SK-N-SH (cell line): Measurements from ENCODE around the gene ANAPC16. TPM values are rescaled to one million over a fixed set of nuclear protein-coding genes. Genes with fewer than 3 reads are reported as not detected.

Experiments used
- CTCF ChIA-PET: fragments of 300-600, 350-600 bp; formaldehyde crosslinking; extraction: SDS; loops from one replicate; lab custom pipeline; 2021; lab: Yijun Ruan, JAX
- POLR2A ChIA-PET: fragments of 350-600 bp; sonication (Branson Sonifier 250); formaldehyde crosslinking; extraction: SDS; loops from one replicate; lab custom pipeline; 2020; ENCODE audit warnings: antibody characterized with exemption, inconsistent platforms; lab: Yijun Ruan, JAX
- DNase-seq: peaks from one replicate; pipeline ENCODE4 v3.0.0; 2012
- H2AFZ ChIP-seq: fragments of 200-600 bp; sonication (generic); 2 replicates; pipeline ENCODE4 v1.8.1; 2016; ENCODE audit warnings: antibody characterized with exemption, mild to moderate bottlenecking, low read depth
- H3F3A ChIP-seq: fragments of 200-600 bp; sonication (generic); replicated peaks from 2 replicates; pipeline ENCODE3; 2016; ENCODE audit warnings: antibody characterized with exemption, mild to moderate bottlenecking; ENCODE audit not compliant: insufficient read depth
- H3K27ac ChIP-seq, 2 experiments: fragments of 200-500 bp in 1 of 2; fragments of 200-600 bp in 1 of 2; sonication (Bioruptor generic) in 1 of 2; sonication (generic), shearing (Covaris generic) in 1 of 2; 2 replicates each; pipeline versions ENCODE4 v1.5.1 to v1.6.1; 2014 to 2016; ENCODE audit warnings: low read depth in 2 of 2, inconsistent platforms in 1 of 2, low read length in 1 of 2, mild to moderate bottlenecking in 1 of 2, mixed read lengths in 1 of 2
- H3K27me3 ChIP-seq: fragments of 200-600 bp; sonication (generic), shearing (Covaris generic); 2 replicates; pipeline ENCODE4 v1.6.1; 2016; ENCODE audit warnings: mixed run types; ENCODE audit not compliant: insufficient read depth
- H3K36me3 ChIP-seq, 2 experiments: fragments of 200-500 bp in 1 of 2; fragments of 200-600 bp in 1 of 2; sonication (Bioruptor generic) in 1 of 2; sonication (generic) in 1 of 2; replicated peaks in 1 of 2; 2 replicates each; pipeline versions ENCODE3 to v1.5.1; 2014 to 2016; ENCODE audit warnings: low read length in 1 of 2, mild to moderate bottlenecking in 1 of 2; ENCODE audit not compliant: insufficient read depth in 2 of 2, control insufficient read depth in 1 of 2
- H3K4me1 ChIP-seq, 2 experiments: fragments of 200-500 bp in 1 of 2; fragments of 200-600 bp in 1 of 2; sonication (Bioruptor generic) in 1 of 2; sonication (generic), shearing (Covaris generic) in 1 of 2; 2 replicates each; pipeline versions ENCODE4 v1.5.1 to v1.6.1; 2014 to 2016; ENCODE audit warnings: low read depth in 1 of 2, low read length in 1 of 2, mixed run types in 1 of 2; ENCODE audit not compliant: insufficient read depth in 2 of 2, control insufficient read depth in 1 of 2
- H3K4me2 ChIP-seq: fragments of 200-600 bp; sonication (generic), shearing (Covaris generic); 2 replicates; pipeline ENCODE4 v1.6.1; 2017; ENCODE audit warnings: mixed run types
- H3K4me3 ChIP-seq, 2 experiments: fragments of 200-500 bp in 1 of 2; fragments of 200-600 bp in 1 of 2; sonication (Bioruptor generic) in 1 of 2; sonication (generic), shearing (Covaris generic) in 1 of 2; 2 replicates each; pipeline versions ENCODE4 v1.5.1 to v1.8.1; 2014 to 2016; ENCODE audit warnings: low read depth in 2 of 2, inconsistent platforms in 1 of 2, low read length in 1 of 2, mild to moderate bottlenecking in 1 of 2, mixed read lengths in 1 of 2, moderate library complexity in 1 of 2
- H3K79me2 ChIP-seq: fragments of 200-600 bp; sonication (generic); 2 replicates; pipeline ENCODE4 v1.8.1; 2017; ENCODE audit warnings: mild to moderate bottlenecking; ENCODE audit not compliant: insufficient read depth
- H3K9ac ChIP-seq: fragments of 200-600 bp; sonication (generic); 2 replicates; pipeline ENCODE4 v1.6.1; 2017; ENCODE audit warnings: mixed run types
- H3K9me2 ChIP-seq: fragments of 200-600 bp; sonication (generic); 2 replicates; pipeline ENCODE4 v1.6.1; 2017; ENCODE audit warnings: mixed run types
- H3K9me3 ChIP-seq: fragments of 200-600 bp; sonication (generic); 2 replicates; pipeline ENCODE4 v1.6.1; 2017; ENCODE audit warnings: mixed run types, mild to moderate bottlenecking, moderate library complexity
- H4K20me1 ChIP-seq: fragments of 200-600 bp; sonication (generic); 2 replicates; pipeline ENCODE4 v1.6.1; 2017; ENCODE audit warnings: mild to moderate bottlenecking, mixed run types; ENCODE audit not compliant: insufficient read depth
- CHD2 ChIP-seq: fragments of 150-350 bp; IDR thresholded peaks from 2 replicates; pipeline ENCODE4 v1.6.1; 2018; ENCODE audit warnings: low read length; ENCODE audit not compliant: partially characterized antibody
- EP300 ChIP-seq, 2 experiments: IDR thresholded peaks; 2 replicates each; pipeline versions ENCODE4 v1.4.0 to v1.6.1; 2012; ENCODE audit warnings: borderline replicate concordance in 1 of 2, low read depth in 1 of 2, low read length in 1 of 2
- EZH2phosphoT487 ChIP-seq: fragments of 200-600 bp; sonication (generic); IDR thresholded peaks from 2 replicates; pipeline ENCODE4 v1.6.1; 2017; ENCODE audit warnings: low read depth, mixed run types, mild to moderate bottlenecking, antibody characterized with exemption, moderate library complexity, borderline replicate concordance
- FOSL2 ChIP-seq: IDR thresholded peaks from 2 replicates; pipeline ENCODE4 v1.4.0; 2012; ENCODE audit warnings: low read depth, mild to moderate bottlenecking, moderate library complexity, borderline replicate concordance
- GATA2 ChIP-seq: sonication (generic); formaldehyde crosslinking; IDR thresholded peaks from 2 replicates; pipeline ENCODE4 v1.5.0; 2020; ENCODE audit warnings: mild to moderate bottlenecking, missing genetic modification reagents
- MAX ChIP-seq: IDR thresholded peaks from 2 replicates; pipeline ENCODE4 v1.4.0; 2012; ENCODE audit warnings: low read depth
- MXI1 ChIP-seq: IDR thresholded peaks from 2 replicates; pipeline ENCODE4 v1.6.1; 2012; ENCODE audit warnings: mild to moderate bottlenecking, low read depth, low read length, improper control_type of control experiment
- NRF1 ChIP-seq: IDR thresholded peaks from 2 replicates; pipeline ENCODE4 v1.6.1; 2012; ENCODE audit warnings: low read depth, mild to moderate bottlenecking, low read length
- POLR2AphosphoS5 ChIP-seq: IDR thresholded peaks from 2 replicates; pipeline ENCODE4 v1.6.1; 2012; ENCODE audit warnings: low read depth, low read length
- RCOR1 ChIP-seq: fragments of 150-350 bp; IDR thresholded peaks from 2 replicates; pipeline ENCODE4 v1.6.1; 2017; ENCODE audit warnings: antibody characterized with exemption, low read length
- RXRA ChIP-seq: IDR thresholded peaks from 2 replicates; pipeline ENCODE4 v1.4.0; 2012; ENCODE audit warnings: low read depth, mild to moderate bottlenecking, borderline replicate concordance
- SIN3A ChIP-seq: IDR thresholded peaks from 2 replicates; pipeline ENCODE4 v1.6.1; 2012; ENCODE audit warnings: low read depth, mild to moderate bottlenecking, low read length, moderate library complexity, borderline replicate concordance
- WGBS: methylation state at CpG from one replicate; pipeline ENCODE4 v1.1.6; 2017; ENCODE audit warnings: low lambda C conversion rate; 5-methylcytosine and 5-hydroxymethylcytosine counted together
- polyA plus RNA-seq, 3 experiments: library from polyadenylated mRNA; depleted of rRNA; stranded (reverse); fragments of >200 nt; gene quantifications; 2 replicates each; pipeline ENCODE4 v1.2.3, GENCODE V29; 2012
- TF ChIP-seq, protein P1 (sequence below): IDR thresholded peaks from 2 replicates; pipeline ENCODE4 v1.6.1; 2012; ENCODE audit warnings: mild to moderate bottlenecking, low read depth, low read length, moderate library complexity
- TF ChIP-seq, protein P2 (sequence below): fragments of 150-350 bp; IDR thresholded peaks from 2 replicates; pipeline ENCODE4 v1.6.1; 2017; ENCODE audit warnings: antibody characterized with exemption, low read length, low read depth, borderline replicate concordance
- TF ChIP-seq, protein P3 (sequence below): IDR thresholded peaks from 2 replicates; pipeline ENCODE4 v1.4.0; 2012; ENCODE audit warnings: low read depth, borderline replicate concordance

Gene ANAPC16
- polyA plus RNA-seq, 1 of the 3 experiments (the other 2 are of a cell fraction) = 45.2 TPM

DNA sequence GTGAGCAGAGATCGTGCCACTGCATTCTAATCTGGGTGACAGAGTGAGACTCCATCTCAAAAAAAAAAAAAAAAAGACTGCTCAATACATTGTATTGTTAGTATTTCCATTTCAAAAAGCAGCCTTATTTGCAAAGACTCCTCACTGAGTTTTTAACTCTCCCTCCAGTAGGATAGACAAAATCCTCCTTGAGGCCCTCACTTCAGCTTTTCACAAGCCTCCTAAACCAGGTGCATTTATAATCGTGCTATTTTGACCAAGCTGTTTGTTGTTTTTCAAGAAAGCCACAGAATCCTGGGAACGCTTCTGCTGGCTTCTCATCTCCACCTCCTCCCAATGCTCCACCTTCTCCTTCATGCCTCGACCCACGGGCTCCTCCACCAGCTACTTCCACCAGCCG lies 51.6 kb downstream of the ANAPC16 start:
- Histone ChIP-seq H3K27ac (no peak overlapping the region), H3K36me3 (no peaks in the 10 kb centered on the region), H3K9me3 (no peaks in the 10 kb centered on the region), H3F3A (peaks cover 3% of the 10 kb centered on the region), H2AFZ (no peak overlapping the region)
- TF ChIP-seq MXI1 (no peak), RCOR1 (no peak), SIN3A (no peak), CHD2 (no peak), FOSL2 (no peak), MAX (no peak), NRF1 (no peak), GATA2 (CRISPR knock-in tag) (no peak), RXRA (no peak), EP300 (IDR thresholded peaks at IDR 0.05; ENCODE audit: borderline replicate concordance in 1 of 2, low read depth in 1 of 2, low read length in 1 of 2) (no peak), EZH2phosphoT487 (no peak), POLR2AphosphoS5 (no peak)
- TF ChIP-seq, protein P1, sequence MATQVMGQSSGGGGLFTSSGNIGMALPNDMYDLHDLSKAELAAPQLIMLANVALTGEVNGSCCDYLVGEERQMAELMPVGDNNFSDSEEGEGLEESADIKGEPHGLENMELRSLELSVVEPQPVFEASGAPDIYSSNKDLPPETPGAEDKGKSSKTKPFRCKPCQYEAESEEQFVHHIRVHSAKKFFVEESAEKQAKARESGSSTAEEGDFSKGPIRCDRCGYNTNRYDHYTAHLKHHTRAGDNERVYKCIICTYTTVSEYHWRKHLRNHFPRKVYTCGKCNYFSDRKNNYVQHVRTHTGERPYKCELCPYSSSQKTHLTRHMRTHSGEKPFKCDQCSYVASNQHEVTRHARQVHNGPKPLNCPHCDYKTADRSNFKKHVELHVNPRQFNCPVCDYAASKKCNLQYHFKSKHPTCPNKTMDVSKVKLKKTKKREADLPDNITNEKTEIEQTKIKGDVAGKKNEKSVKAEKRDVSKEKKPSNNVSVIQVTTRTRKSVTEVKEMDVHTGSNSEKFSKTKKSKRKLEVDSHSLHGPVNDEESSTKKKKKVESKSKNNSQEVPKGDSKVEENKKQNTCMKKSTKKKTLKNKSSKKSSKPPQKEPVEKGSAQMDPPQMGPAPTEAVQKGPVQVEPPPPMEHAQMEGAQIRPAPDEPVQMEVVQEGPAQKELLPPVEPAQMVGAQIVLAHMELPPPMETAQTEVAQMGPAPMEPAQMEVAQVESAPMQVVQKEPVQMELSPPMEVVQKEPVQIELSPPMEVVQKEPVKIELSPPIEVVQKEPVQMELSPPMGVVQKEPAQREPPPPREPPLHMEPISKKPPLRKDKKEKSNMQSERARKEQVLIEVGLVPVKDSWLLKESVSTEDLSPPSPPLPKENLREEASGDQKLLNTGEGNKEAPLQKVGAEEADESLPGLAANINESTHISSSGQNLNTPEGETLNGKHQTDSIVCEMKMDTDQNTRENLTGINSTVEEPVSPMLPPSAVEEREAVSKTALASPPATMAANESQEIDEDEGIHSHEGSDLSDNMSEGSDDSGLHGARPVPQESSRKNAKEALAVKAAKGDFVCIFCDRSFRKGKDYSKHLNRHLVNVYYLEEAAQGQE = no peak
- TF ChIP-seq, protein P2, sequence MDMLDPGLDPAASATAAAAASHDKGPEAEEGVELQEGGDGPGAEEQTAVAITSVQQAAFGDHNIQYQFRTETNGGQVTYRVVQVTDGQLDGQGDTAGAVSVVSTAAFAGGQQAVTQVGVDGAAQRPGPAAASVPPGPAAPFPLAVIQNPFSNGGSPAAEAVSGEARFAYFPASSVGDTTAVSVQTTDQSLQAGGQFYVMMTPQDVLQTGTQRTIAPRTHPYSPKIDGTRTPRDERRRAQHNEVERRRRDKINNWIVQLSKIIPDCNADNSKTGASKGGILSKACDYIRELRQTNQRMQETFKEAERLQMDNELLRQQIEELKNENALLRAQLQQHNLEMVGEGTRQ = no peak
- TF ChIP-seq, protein P3, sequence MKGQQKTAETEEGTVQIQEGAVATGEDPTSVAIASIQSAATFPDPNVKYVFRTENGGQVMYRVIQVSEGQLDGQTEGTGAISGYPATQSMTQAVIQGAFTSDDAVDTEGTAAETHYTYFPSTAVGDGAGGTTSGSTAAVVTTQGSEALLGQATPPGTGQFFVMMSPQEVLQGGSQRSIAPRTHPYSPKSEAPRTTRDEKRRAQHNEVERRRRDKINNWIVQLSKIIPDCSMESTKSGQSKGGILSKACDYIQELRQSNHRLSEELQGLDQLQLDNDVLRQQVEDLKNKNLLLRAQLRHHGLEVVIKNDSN = no peak
- TF ChIP-seq, all 33 proteins: peak for 0
- WGBS = 95% methylated on average over 6 of the region's 6 CpGs
- H3K9me2 ChIP-seq = no peaks in the 10 kb centered on the region
- peaks cover 3 to 16% of the 10 kb centered on the region in 2 experiments; a peak in 3 of 4 replicates for H3K4me1 ChIP-seq
- no peak for DNase-seq
- no peak overlapping the region for H3K4me3 ChIP-seq
- POLR2A ChIA-PET = no interaction called here
- H3K9ac ChIP-seq = no peak overlapping the region
- H4K20me1 ChIP-seq = no peaks in the 10 kb centered on the region
- CTCF ChIA-PET = no interaction called here
- H3K79me2 ChIP-seq = no peaks in the 10 kb centered on the region
- H3K4me2 ChIP-seq = no peak overlapping the region
- H3K27me3 ChIP-seq = no peaks in the 10 kb centered on the region
